Measurements from ENCODE around the gene PLA2G2D. TPM values are rescaled to one million over a fixed set of nuclear protein-coding genes. Genes with fewer than 3 reads are reported as not detected.
"Not testable (repeated sequence)": the region's sequence is repeated elsewhere in the genome, so short reads cannot be mapped to it uniquely, and the experiment has no call there.

Gene PLA2G2D
- total RNA-seq, 2 experiments from 2014 or later: not detected

DNA sequence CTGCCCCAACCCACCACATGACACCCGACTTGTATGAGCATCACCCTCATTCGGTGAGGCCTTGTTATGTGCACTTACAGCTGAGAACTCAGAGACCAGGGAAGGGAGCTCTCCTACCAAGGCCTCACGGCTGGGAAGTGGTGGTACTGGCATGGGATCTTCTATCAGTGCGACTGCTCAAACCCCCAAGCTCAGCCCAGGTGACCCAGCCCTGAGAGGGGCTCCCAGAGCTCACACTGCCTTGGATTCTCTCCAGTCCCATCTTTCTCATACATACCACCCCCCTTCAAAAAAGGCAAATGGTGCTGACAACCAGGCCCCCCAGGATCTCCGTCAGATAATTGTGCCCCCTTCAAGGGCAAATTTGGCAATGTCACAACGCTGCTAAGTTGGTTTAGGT is 19.0 kb upstream of the PLA2G2D start:
- Mint-ChIP-seq H3K27me3 (peaks cover 18% of the 10 kb centered on the region), H3K9me3 (no peaks in the 10 kb centered on the region), H3K36me3 (no peaks in the 10 kb centered on the region), H3K27ac (no peak overlapping the region), H3K4me1 (no peaks in the 10 kb centered on the region), H3K4me3 (no peak overlapping the region)
- DNase-seq (no peak), ATAC-seq (ENCODE audit: low read depth) (no peak)
- POLR2A ChIA-PET: no interaction called here

DNA sequence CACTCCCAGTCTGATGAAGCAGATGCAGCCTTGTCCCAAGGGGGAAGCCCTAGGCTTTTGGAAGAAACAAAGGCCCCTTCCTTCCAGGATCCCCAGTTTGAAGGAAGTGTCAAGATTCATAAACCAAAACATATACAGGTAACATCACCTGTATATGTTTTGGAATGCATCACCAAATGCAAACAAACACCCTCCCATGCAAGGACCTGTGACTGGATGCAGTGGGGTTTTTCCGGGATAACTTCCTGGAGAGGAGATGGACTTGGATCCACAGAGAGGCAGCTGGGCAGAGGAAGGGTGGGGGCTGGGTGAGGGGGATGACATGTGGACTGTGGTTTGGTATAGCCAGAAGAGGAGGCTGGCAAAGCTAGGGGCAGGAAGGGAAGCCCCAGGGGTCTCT is 18.3 kb upstream of the PLA2G2D start:
- no peak for DNase-seq
- H3K27me3 Mint-ChIP-seq: peaks cover 22% of the 10 kb centered on the region
- no peaks in the 10 kb centered on the region for H3K36me3 Mint-ChIP-seq
- no peak for ATAC-seq (ENCODE audit: low read depth)
- H3K27ac Mint-ChIP-seq: no peak overlapping the region
- H3K9me3 Mint-ChIP-seq: no peaks in the 10 kb centered on the region
- H3K4me3 Mint-ChIP-seq: no peak overlapping the region
- POLR2A ChIA-PET: no interaction called here
- no peaks in the 10 kb centered on the region for H3K4me1 Mint-ChIP-seq

DNA sequence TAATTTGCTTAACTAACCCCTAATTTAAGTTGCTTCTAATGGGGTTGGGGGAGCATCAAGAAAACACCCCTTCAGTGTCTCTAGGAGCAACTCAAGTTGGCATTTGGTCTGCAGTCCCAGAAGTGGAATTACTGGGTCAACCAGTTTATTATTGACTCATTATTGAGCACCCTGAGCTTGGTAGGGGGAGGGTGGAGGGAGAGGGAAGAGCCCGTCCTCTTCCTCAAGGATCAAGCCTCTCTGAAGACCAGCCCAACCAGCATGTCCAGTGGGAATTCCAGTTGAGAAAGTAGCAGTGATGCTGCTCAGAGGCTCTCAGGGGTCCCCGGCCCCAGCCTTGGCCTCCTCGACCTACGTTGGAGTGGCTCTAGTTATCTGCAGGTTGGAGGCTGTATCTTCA is 17.7 kb upstream of the PLA2G2D start:
- Mint-ChIP-seq H3K4me3 (no peak overlapping the region), H3K36me3 (no peaks in the 10 kb centered on the region), H3K4me1 (no peaks in the 10 kb centered on the region), H3K27me3 (peaks cover 26% of the 10 kb centered on the region), H3K27ac (no peak overlapping the region), H3K9me3 (no peaks in the 10 kb centered on the region)
- POLR2A ChIA-PET: no interaction called here
- DNase-seq (no peak), ATAC-seq (ENCODE audit: low read depth) (no peak)

DNA sequence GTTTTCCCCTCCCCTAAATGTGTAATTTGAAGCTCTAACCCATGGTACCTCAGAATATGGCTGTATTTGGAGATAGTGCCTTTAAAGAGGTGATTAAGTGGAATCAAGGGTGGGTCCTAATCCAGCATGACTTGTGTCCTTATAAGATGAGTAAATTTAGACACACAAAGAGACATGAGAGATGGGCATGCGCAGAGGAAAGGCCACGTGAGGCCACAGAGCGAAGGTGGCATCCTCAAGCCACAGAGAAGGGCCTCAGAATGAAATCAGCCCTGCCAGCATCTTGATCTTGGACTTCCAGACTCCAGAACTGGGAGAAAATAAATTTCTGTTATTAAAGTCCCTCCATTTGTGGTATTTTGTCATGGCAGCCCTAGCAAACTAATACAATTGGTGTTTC is 16.9 kb upstream of the PLA2G2D start:
- Mint-ChIP-seq H3K27me3 (peaks cover 29% of the 10 kb centered on the region), H3K27ac (no peak overlapping the region), H3K9me3 (peaks cover 4% of the 10 kb centered on the region), H3K4me3 (no peak overlapping the region), H3K36me3 (no peaks in the 10 kb centered on the region), H3K4me1 (no peaks in the 10 kb centered on the region)
- ATAC-seq (ENCODE audit: low read depth): no peak
- no peak for DNase-seq
- POLR2A ChIA-PET: no interaction called here

DNA sequence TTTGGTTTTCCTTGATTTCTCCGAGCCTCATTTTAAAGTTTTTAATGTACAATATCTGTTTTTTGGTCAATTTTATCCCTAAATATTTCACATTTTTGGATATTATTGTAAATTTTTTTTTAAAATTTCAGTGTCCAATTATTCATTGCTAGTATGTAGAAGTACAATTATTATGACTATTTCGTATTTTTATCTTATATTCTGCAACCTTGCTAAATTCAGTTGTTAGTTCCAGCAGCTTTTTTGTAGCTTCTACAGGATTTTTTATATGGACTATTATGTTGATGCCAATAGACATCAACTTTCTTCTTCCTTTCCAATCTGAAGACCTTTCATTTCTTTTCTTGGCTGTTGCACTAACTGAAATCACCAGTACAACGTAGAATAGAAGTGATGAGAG is 15.7 kb upstream of the PLA2G2D start:
- POLR2A ChIA-PET: no interaction called here
- Mint-ChIP-seq H3K4me3 (no peak overlapping the region), H3K4me1 (no peaks in the 10 kb centered on the region), H3K9me3 (peaks cover 4% of the 10 kb centered on the region), H3K27me3 (peaks cover 29% of the 10 kb centered on the region), H3K36me3 (no peaks in the 10 kb centered on the region), H3K27ac (no peak overlapping the region)
- no peak for DNase-seq
- ATAC-seq (ENCODE audit: low read depth): no peak

DNA sequence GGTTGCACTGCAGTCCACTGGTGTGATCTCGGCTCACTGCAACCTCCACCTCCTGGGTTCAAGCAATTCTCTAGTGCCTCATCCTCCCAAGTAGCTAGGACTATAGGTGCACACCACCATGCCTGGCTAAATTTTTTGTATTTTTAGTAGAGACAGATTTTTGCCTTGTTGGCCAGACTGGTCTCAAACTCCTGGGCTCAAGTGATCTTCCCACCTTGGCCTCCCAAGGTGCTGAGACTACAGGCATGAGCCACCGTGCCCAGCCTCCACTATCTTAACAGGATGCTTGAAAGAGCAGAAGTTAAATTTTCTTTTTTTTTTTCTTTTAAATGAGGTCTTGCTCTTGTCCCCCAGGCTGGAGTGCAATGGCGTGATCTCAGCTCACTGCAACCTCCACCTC is 11.2 kb upstream of the PLA2G2D start:
- ATAC-seq (ENCODE audit: low read depth); H3K36me3 Mint-ChIP-seq; DNase-seq; H3K4me1 Mint-ChIP-seq; H3K9me3 Mint-ChIP-seq; H3K4me3 Mint-ChIP-seq; H3K27ac Mint-ChIP-seq; POLR2A ChIA-PET: not testable (repeated sequence)
- H3K27me3 Mint-ChIP-seq: peaks cover 17% of the 10 kb centered on the region

DNA sequence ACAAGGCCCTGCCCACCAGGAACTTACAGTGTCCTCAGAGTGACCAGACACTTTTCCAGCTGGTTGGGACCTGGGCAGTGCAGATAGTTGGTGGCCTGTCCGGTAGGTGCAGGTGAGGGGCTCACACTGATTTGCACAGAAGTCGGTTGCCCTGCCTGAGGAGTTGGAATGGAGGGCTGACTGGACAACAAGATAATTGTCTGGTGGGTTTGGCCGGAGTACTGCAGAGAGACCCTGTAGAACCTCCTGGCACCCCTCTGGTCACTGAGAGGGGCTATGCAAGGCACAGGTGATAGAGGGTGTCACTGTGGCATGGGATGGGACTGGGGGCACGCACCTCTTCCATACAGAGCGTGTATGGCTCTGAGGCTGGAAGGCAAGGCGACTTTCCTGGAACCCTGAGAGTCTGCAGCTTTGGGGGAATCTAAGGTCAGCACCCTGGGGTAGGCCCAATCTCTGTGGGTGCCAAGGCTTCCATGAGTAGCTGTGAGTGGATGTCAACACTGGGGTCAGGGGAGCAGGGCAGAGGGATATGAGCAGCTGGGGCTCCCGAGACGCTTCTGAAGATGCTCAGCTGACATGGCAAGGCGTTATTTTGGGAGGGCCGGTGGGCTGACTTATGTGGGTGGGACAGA is 7.6 kb upstream of the PLA2G2D start:
- Mint-ChIP-seq H3K9me3 (peaks cover 3% of the 10 kb centered on the region), H3K27ac (no peak overlapping the region), H3K36me3 (no peaks in the 10 kb centered on the region), H3K27me3 (peaks cover 15% of the 10 kb centered on the region), H3K4me1 (no peaks in the 10 kb centered on the region), H3K4me3 (no peak overlapping the region)
- DNase-seq (no peak), ATAC-seq (ENCODE audit: low read depth) (no peak)
- POLR2A ChIA-PET: no interaction called here

DNA sequence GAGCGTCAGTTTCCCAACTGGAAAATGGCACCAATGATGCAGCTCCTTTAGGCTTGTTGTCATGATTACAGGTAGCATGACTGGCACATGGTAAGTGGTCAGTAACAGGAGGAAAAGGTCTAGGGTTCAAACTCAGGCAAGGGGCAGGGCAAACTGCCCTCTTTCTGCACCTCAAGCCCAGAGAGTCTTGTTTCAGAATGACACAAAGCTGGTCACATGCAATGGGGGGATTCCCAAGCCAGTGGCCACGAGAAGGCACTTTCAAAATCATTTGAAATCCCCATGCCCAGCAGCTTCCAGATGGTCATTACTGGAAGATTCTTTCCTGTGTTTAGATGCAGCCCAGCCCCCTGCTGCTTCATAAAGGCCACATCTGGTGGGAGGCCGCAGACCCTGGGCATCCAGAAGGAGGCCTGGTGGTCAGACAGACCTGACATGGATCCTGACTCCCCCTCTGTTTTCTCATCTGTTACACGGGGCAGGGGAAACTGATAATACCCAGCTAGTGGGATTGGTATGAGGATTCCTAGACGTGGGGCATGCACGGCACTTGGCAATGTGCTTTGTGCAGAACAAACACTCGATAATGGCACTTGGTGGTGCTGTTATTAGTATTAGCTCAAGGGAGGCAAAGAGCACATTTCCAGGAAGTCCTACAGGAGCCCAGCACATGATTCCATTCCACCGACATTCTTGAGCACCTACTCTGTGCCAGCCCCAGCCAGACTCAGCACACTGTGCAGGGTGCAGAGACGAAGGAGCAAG is 6.9 kb upstream of the PLA2G2D start:
- POLR2A ChIA-PET: no interaction called here
- ATAC-seq (ENCODE audit: low read depth) (no peak), DNase-seq (no peak)
- no peak overlapping the region for H3K27ac Mint-ChIP-seq
- H3K27me3 Mint-ChIP-seq: peaks cover 14% of the 10 kb centered on the region
- no peak overlapping the region for H3K4me3 Mint-ChIP-seq
- no peaks in the 10 kb centered on the region for H3K9me3 Mint-ChIP-seq
- H3K36me3 Mint-ChIP-seq: no peaks in the 10 kb centered on the region
- no peaks in the 10 kb centered on the region for H3K4me1 Mint-ChIP-seq

DNA sequence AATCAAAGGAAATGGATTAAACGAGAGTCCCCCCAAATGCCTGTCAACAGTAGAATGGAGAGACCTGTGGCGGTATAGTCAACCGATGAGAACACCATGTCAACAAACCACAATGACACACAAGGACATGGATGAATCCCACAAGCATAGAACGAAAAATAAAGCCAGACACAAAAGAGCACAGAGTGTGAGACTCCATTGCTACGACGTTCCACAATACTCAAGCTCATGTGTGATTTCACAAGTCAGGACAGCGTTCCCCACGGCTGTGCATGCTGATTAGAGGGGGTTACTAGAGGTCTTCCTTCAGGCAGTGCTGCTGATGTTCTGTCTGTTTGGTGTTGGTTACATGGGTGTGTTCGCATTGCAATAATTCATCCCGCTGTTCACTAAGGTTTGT is 5.8 kb upstream of the PLA2G2D start:
- Mint-ChIP-seq H3K36me3 (no peaks in the 10 kb centered on the region), H3K27me3 (peaks cover 14% of the 10 kb centered on the region), H3K9me3 (no peaks in the 10 kb centered on the region), H3K27ac (no peak overlapping the region), H3K4me3 (no peak overlapping the region), H3K4me1 (no peaks in the 10 kb centered on the region)
- POLR2A ChIA-PET: no interaction called here
- ATAC-seq (ENCODE audit: low read depth) (no peak), DNase-seq (no peak)

DNA sequence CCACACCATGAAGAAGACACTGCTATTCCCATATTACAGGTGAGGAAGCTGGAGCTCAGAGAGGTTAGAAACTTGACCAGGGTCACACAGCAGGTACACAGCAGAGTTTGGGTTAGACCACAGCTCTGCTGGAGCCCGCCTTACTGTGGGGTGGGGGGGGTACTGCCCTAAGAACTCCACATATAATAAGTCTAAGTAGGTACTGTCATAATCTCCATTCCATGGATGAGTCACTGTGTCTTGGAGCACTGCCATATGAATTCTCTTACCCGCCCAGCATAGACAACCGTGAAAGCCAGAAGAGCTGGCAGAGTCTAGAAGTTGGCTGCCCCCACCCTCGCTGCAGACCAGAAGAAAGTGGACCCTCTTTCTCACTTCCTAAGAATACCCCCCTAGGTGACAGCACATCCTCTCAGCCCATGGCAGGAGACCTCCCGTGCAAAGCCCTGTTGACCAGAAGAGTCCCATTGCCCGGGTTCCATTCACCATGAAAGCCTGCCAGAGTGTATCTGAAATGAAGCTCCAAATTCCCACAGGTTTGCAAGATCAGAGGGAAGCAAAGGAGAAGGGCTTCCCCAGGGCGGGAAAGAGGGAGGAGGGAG is 5.2 kb upstream of the PLA2G2D start:
- POLR2A ChIA-PET: no interaction called here
- Mint-ChIP-seq H3K27ac (no peak overlapping the region), H3K27me3 (peaks cover 14% of the 10 kb centered on the region), H3K4me1 (no peaks in the 10 kb centered on the region), H3K9me3 (no peaks in the 10 kb centered on the region), H3K36me3 (no peaks in the 10 kb centered on the region), H3K4me3 (no peak overlapping the region)
- ATAC-seq (ENCODE audit: low read depth) (no peak), DNase-seq (no peak)

DNA sequence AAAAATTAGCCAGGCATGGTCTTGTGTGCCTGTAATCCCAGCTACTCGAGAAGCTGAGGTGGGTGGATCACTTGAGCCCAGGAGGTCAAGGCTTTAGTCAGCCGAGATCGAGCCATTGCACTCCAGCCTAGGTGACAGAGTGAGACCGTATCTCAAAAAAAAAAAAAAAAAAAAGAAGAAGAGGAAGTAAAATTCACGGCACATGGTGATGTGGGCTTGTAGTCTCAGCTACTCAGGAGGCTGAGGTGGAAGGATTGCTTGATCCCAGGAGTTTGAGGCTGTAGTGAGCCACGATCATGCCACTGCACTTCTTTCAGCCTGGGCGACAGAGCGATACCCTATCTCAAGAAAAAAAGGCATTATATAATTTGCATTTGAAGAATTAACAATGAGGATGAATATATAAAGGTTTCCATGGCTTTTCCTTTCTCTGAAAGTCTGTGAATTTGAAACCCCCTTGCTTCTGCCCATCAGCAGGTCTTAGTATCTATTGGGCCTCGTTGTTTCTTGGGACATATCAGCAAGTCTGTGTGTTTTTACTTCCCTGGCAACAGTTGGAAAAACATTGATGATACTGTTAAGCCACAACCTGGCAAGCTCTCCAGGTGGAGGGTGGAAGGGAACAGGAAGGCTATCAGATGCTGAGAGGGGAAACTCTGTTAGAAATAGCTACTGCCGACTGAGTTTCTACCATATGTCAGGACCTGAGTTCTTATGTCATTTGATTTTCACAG is 4.6 kb upstream of the PLA2G2D start:
- Mint-ChIP-seq H3K27ac (no peak overlapping the region), H3K4me1 (no peaks in the 10 kb centered on the region), H3K36me3 (no peaks in the 10 kb centered on the region), H3K4me3 (no peak overlapping the region), H3K27me3 (peaks cover 14% of the 10 kb centered on the region), H3K9me3 (no peaks in the 10 kb centered on the region)
- DNase-seq (no peak), ATAC-seq (ENCODE audit: low read depth) (no peak)
- POLR2A ChIA-PET: no interaction called here

DNA sequence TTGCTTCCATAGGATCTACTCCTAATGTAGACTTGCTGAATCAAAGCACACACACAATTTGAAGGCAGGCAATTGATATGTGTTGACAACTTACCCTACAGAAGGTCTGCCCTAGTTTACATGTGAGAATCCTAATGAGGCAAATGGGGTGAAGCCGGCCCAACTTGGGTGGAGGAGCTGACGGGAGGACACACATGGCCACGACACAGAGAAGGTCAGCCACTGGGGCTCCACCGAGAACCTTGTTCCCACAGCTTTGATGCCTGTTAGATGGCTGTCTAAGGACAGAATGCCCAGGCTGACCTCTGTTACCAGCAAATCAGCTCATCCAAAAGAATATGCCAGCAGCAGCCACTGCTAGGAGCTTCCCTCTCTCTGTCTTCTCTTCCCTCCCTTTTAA is 1.5 kb upstream of the PLA2G2D start:
- Mint-ChIP-seq H3K4me3 (no peak overlapping the region), H3K27ac (no peak overlapping the region), H3K9me3 (no peaks in the 10 kb centered on the region), H3K4me1 (no peaks in the 10 kb centered on the region), H3K27me3 (peaks cover 22% of the 10 kb centered on the region), H3K36me3 (no peaks in the 10 kb centered on the region)
- DNase-seq (no peak), ATAC-seq (ENCODE audit: low read depth) (no peak)
- POLR2A ChIA-PET: no interaction called here

DNA sequence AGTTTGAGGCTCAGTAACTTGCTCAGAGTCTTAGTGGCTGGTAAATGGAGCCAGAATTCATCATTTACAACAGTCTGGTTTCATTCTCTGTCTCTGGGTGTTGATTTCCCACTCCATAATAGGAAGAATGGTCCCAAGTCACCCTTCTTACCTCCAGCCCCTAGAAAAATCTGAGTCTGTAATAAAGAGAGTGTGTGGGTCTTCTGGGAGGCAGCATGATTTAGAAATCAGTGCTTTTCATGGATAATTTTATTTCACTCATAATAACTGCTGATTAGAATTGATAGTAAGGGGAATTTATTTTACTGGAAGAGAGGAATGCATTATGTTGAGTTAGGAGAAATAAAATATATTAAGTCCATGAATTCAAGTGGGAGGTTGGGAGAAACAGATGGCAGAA is 2.1 kb downstream of the PLA2G2D start:
- Mint-ChIP-seq H3K36me3 (no peaks in the 10 kb centered on the region), H3K27me3 (peaks cover 14% of the 10 kb centered on the region), H3K4me1 (no peaks in the 10 kb centered on the region), H3K9me3 (no peaks in the 10 kb centered on the region), H3K27ac (no peak overlapping the region), H3K4me3 (no peak overlapping the region)
- no peak for DNase-seq
- POLR2A ChIA-PET: no interaction called here
- no peak for ATAC-seq (ENCODE audit: low read depth)

DNA sequence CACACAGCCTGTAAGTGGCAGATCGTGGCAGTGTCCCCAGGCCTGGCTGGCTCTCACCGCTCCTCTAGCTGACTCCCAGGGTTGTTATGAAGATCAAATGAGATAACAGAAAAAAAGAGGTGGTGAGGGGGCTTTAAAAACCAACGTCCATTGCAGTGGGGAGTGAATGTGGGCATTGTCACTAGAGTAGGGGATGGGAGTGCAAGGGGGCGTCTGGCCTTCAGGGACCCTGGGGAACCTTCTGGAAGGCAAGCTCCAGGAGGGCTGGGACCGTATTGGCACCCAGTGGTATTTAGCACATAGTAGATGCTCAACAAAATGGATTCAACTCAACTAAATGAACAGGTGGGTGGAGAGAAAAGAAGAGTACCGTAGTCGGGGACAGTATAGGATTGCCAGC is 3.4 kb downstream of the PLA2G2D start:
- DNase-seq (no peak), ATAC-seq (ENCODE audit: low read depth) (no peak)
- Mint-ChIP-seq H3K27me3 (peaks cover 10% of the 10 kb centered on the region), H3K4me3 (no peak overlapping the region), H3K9me3 (no peaks in the 10 kb centered on the region), H3K27ac (no peak overlapping the region), H3K36me3 (no peaks in the 10 kb centered on the region), H3K4me1 (no peaks in the 10 kb centered on the region)
- POLR2A ChIA-PET: no interaction called here
